GM23338 (cell line): Measurements from ENCODE around the gene KRT38. TPM values are rescaled to one million over a fixed set of nuclear protein-coding genes. Genes with fewer than 3 reads are reported as not detected.

Experiments
- ATAC-seq: fragments of 200-7000 bp; cut with Tn5 transposase; 3 replicates; pipeline ENCODE4 v1.9.1; 2020
- DNase-seq: peaks from one replicate; pipeline ENCODE4 v3.0.0-alpha.2; 2015; ENCODE audit warnings: low spot score
- H2AFZ ChIP-seq: fragments of 200-600 bp; sonication (generic); 2 replicates; pipeline ENCODE4 v1.8.0; 2016; ENCODE audit warnings: antibody characterized with exemption, mild to moderate bottlenecking, moderate library complexity
- H3F3A ChIP-seq: fragments of 200-600 bp; sonication (generic); replicated peaks from 2 replicates; pipeline ENCODE4 v1.8.0; 2017; ENCODE audit warnings: antibody characterized with exemption, mixed run types, low read depth
- H3K27ac ChIP-seq: fragments of 200-600 bp; sonication (generic); 2 replicates; pipeline ENCODE4 v1.6.1; 2016; ENCODE audit warnings: low read depth
- H3K27me3 ChIP-seq: fragments of 200-600 bp; sonication (generic); 2 replicates; pipeline ENCODE4 v1.8.0; 2016; ENCODE audit warnings: mild to moderate bottlenecking, mixed run types, moderate library complexity; ENCODE audit not compliant: insufficient read depth
- H3K36me3 ChIP-seq: fragments of 200-600 bp; sonication (generic); 2 replicates; pipeline ENCODE4 v1.8.0; 2016; ENCODE audit warnings: mild to moderate bottlenecking; ENCODE audit not compliant: insufficient read depth
- H3K4me1 ChIP-seq: fragments of 200-600 bp; sonication (generic); 2 replicates; pipeline ENCODE4 v1.8.0; 2016; ENCODE audit warnings: mild to moderate bottlenecking, moderate library complexity; ENCODE audit not compliant: insufficient read depth
- H3K4me2 ChIP-seq: fragments of 200-600 bp; sonication (generic); 2 replicates; pipeline ENCODE4 v1.7.1; 2017; ENCODE audit warnings: mixed run types
- H3K4me3 ChIP-seq: fragments of 200-600 bp; sonication (generic); 2 replicates; pipeline ENCODE4 v1.6.1; 2016; ENCODE audit warnings: mixed run types
- H3K79me2 ChIP-seq: fragments of 200-600 bp; sonication (generic); replicated peaks from 2 replicates; pipeline ENCODE4 v1.8.0; 2017; ENCODE audit warnings: mild to moderate bottlenecking; ENCODE audit not compliant: insufficient read depth
- H3K9me2 ChIP-seq: fragments of 200-600 bp; sonication (generic); 2 replicates; pipeline ENCODE4 v1.8.0; 2017; ENCODE audit not compliant: insufficient read depth
- H4K20me1 ChIP-seq: fragments of 200-600 bp; sonication (generic); replicated peaks from 2 replicates; pipeline ENCODE4 v1.8.0; 2017; ENCODE audit warnings: mild to moderate bottlenecking; ENCODE audit not compliant: insufficient read depth
- H3K27ac Mint-ChIP-seq: 2 replicates; pipeline ENCODE4 v1.8.0; 2020; ENCODE audit warnings: inconsistent platforms, mild to moderate bottlenecking, moderate library complexity, mixed read lengths
- H3K27me3 Mint-ChIP-seq: 3 replicates; pipeline ENCODE4 v1.8.0; 2022; ENCODE audit warnings: low read depth, mild to moderate bottlenecking, moderate library complexity, mixed read lengths, inconsistent platforms; ENCODE audit not compliant: insufficient read depth, poor library complexity
- H3K36me3 Mint-ChIP-seq: 3 replicates; pipeline ENCODE4 v1.8.0; 2021; ENCODE audit warnings: low read depth, mild to moderate bottlenecking, inconsistent platforms, moderate library complexity, mixed read lengths
- H3K4me1 Mint-ChIP-seq: 3 replicates; pipeline ENCODE4 v1.8.0; 2020; ENCODE audit warnings: mild to moderate bottlenecking, inconsistent platforms, mixed read lengths
- H3K4me3 Mint-ChIP-seq: 3 replicates; pipeline ENCODE4 v1.8.0; 2021; ENCODE audit warnings: moderate library complexity, mild to moderate bottlenecking, inconsistent platforms, mixed read lengths
- H3K9me3 Mint-ChIP-seq: 3 replicates; pipeline ENCODE4 v1.8.0; 2020; ENCODE audit warnings: moderate library complexity, mild to moderate bottlenecking, inconsistent platforms, mixed read lengths
- CREB1 ChIP-seq: fragments of 250-450 bp; sonication (Bioruptor Pico); IDR thresholded peaks from 2 replicates; pipeline ENCODE4 v1.5.0; 2020; ENCODE audit warnings: low read depth, mild to moderate bottlenecking, moderate library complexity
- EZH2 ChIP-seq: fragments of 200-600 bp; sonication (generic); IDR thresholded peaks from one replicate; pipeline ENCODE4 v1.8.0; 2017; ENCODE audit warnings: antibody characterized with exemption, mild to moderate bottlenecking, low read depth; ENCODE audit not compliant: unreplicated experiment
- EZH2phosphoT487 ChIP-seq: fragments of 200-600 bp; sonication (generic); IDR thresholded peaks from one replicate; pipeline ENCODE4 v1.8.1; 2018; ENCODE audit warnings: antibody characterized with exemption; ENCODE audit not compliant: unreplicated experiment
- JUNB ChIP-seq: IDR thresholded peaks from one replicate; pipeline ENCODE4 v1.6.1; 2016; ENCODE audit warnings: antibody characterized with exemption; ENCODE audit not compliant: unreplicated experiment
- NANOG ChIP-seq: IDR thresholded peaks from 2 replicates; pipeline ENCODE4 v1.6.1; 2016; ENCODE audit warnings: antibody characterized with exemption, borderline replicate concordance
- POLR2AphosphoS5 ChIP-seq: IDR thresholded peaks from 2 replicates; pipeline ENCODE4 v1.6.1; 2016; ENCODE audit warnings: antibody characterized with exemption, low read depth
- STAT1 ChIP-seq: IDR thresholded peaks from one replicate; pipeline ENCODE4 v1.6.1; 2016; ENCODE audit warnings: antibody characterized with exemption; ENCODE audit not compliant: unreplicated experiment
- ZNF331 ChIP-seq: fragments of 250-450 bp; sonication (Bioruptor Pico); IDR thresholded peaks from 2 replicates; pipeline ENCODE4 v1.5.0; 2020; ENCODE audit warnings: low read depth, mild to moderate bottlenecking, moderate library complexity
- polyA plus RNA-seq: library from polyadenylated mRNA; unstranded; fragments of >200 nt; fragmentation: Nextera tagmentation; extraction: Ambion mirVana; gene quantifications from 2 replicates; pipeline ENCODE4 v1.2.1, GENCODE V29; 2016
- total RNA-seq: library from RNA; depleted of rRNA; stranded (reverse); fragments of >200 nt; shearing (Covaris generic); gene quantifications from 2 replicates; pipeline ENCODE4 v1.2.3, GENCODE V29; 2014
- TF ChIP-seq, protein P1 (sequence below): fragments of 250-450 bp; sonication (Bioruptor Pico); IDR thresholded peaks from 2 replicates; pipeline ENCODE4 v1.5.0; 2020; ENCODE audit warnings: mild to moderate bottlenecking, moderate library complexity
- TF ChIP-seq, protein P2 (sequence below): IDR thresholded peaks from 2 replicates; pipeline ENCODE4 v1.6.1; 2016; ENCODE audit warnings: antibody characterized with exemption
- TF ChIP-seq, protein P3 (sequence below): IDR thresholded peaks from one replicate; pipeline ENCODE4 v1.6.1; 2018; ENCODE audit warnings: antibody characterized with exemption; ENCODE audit not compliant: unreplicated experiment
- TF ChIP-seq, protein P4 (sequence below), 2 experiments: fragments of 200-600 bp in 1 of 2; sonication (generic) in 1 of 2; conservative IDR thresholded peaks; 2 replicates each; pipeline versions ENCODE4 v1.5.1 to v1.6.1; 2016 to 2017; ENCODE audit warnings: antibody characterized with exemption in 2 of 2, low read depth in 2 of 2, mild to moderate bottlenecking in 2 of 2, moderate library complexity in 1 of 2

KRT38 gene
- total and polyA plus RNA-seq, 2 experiments from 2014 or later, result not detected

DNA sequence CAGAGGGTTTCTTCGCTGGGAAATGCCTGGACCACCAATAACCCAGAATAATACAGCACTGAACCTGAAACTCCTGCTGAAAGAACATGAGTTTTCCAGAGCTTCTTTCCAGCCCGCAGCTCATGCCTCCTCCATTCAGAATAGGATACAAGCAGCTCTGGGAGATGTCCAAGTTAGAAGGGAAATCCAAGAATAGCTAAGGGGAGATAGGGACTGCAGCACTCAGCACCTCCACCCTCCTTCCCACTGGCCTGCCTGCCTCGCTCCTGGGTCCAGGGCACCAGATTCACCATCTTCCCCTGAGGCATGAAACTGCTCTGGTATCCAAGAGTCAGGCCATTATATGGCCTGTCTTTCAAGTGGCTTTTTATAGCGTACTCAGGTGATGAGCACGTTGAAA, 47.5 kb downstream of the KRT38 start:
- Histone ChIP-seq H3F3A (no peaks in the 10 kb centered on the region), H3K4me1 (no peaks in the 10 kb centered on the region), H3K36me3 (no peaks in the 10 kb centered on the region), H3K79me2 (no peaks in the 10 kb centered on the region), H3K4me3 (no peak overlapping the region), H2AFZ (no peak overlapping the region), H3K27me3 (no peaks in the 10 kb centered on the region), H3K4me2 (no peak overlapping the region), H4K20me1 (no peaks in the 10 kb centered on the region), H3K27ac (no peak overlapping the region), H3K9me2 (peaks cover 9% of the 10 kb centered on the region)
- H3K27ac Mint-ChIP-seq, result no peak overlapping the region
- no peak for ATAC-seq
- no peak for DNase-seq
- no peaks in the 10 kb centered on the region for H3K9me3 Mint-ChIP-seq
- no peaks in the 10 kb centered on the region for H3K27me3 Mint-ChIP-seq
- TF ChIP-seq, protein P1, sequence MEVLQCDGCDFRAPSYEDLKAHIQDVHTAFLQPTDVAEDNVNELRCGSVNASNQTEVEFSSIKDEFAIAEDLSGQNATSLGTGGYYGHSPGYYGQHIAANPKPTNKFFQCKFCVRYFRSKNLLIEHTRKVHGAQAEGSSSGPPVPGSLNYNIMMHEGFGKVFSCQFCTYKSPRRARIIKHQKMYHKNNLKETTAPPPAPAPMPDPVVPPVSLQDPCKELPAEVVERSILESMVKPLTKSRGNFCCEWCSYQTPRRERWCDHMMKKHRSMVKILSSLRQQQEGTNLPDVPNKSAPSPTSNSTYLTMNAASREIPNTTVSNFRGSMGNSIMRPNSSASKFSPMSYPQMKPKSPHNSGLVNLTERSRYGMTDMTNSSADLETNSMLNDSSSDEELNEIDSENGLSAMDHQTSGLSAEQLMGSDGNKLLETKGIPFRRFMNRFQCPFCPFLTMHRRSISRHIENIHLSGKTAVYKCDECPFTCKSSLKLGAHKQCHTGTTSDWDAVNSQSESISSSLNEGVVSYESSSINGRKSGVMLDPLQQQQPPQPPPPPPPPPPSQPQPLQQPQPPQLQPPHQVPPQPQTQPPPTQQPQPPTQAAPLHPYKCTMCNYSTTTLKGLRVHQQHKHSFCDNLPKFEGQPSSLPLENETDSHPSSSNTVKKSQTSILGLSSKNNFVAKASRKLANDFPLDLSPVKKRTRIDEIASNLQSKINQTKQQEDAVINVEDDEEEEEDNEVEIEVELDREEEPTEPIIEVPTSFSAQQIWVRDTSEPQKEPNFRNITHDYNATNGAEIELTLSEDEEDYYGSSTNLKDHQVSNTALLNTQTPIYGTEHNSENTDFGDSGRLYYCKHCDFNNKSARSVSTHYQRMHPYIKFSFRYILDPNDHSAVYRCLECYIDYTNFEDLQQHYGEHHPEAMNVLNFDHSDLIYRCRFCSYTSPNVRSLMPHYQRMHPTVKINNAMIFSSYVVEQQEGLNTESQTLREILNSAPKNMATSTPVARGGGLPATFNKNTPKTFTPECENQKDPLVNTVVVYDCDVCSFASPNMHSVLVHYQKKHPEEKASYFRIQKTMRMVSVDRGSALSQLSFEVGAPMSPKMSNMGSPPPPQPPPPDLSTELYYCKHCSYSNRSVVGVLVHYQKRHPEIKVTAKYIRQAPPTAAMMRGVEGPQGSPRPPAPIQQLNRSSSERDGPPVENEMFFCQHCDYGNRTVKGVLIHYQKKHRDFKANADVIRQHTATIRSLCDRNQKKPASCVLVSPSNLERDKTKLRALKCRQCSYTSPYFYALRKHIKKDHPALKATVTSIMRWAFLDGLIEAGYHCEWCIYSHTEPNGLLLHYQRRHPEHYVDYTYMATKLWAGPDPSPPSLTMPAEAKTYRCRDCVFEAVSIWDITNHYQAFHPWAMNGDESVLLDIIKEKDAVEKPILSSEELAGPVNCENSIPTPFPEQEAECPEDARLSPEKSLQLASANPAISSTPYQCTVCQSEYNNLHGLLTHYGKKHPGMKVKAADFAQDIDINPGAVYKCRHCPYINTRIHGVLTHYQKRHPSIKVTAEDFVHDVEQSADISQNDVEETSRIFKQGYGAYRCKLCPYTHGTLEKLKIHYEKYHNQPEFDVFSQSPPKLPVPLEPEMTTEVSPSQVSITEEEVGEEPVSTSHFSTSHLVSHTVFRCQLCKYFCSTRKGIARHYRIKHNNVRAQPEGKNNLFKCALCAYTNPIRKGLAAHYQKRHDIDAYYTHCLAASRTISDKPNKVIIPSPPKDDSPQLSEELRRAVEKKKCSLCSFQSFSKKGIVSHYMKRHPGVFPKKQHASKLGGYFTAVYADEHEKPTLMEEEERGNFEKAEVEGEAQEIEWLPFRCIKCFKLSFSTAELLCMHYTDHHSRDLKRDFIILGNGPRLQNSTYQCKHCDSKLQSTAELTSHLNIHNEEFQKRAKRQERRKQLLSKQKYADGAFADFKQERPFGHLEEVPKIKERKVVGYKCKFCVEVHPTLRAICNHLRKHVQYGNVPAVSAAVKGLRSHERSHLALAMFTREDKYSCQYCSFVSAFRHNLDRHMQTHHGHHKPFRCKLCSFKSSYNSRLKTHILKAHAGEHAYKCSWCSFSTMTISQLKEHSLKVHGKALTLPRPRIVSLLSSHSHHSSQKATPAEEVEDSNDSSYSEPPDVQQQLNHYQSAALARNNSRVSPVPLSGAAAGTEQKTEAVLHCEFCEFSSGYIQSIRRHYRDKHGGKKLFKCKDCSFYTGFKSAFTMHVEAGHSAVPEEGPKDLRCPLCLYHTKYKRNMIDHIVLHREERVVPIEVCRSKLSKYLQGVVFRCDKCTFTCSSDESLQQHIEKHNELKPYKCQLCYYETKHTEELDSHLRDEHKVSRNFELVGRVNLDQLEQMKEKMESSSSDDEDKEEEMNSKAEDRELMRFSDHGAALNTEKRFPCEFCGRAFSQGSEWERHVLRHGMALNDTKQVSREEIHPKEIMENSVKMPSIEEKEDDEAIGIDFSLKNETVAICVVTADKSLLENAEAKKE (CRISPR knock-in tag), result no peak
- TF ChIP-seq POLR2AphosphoS5 (no peak), JUNB (no peak), STAT1 (no peak), NANOG (no peak), EZH2phosphoT487 (no peak), EZH2 (no peak), ZNF331 (CRISPR knock-in tag) (no peak), CREB1 (CRISPR knock-in tag) (no peak)
- TF ChIP-seq, protein P2, sequence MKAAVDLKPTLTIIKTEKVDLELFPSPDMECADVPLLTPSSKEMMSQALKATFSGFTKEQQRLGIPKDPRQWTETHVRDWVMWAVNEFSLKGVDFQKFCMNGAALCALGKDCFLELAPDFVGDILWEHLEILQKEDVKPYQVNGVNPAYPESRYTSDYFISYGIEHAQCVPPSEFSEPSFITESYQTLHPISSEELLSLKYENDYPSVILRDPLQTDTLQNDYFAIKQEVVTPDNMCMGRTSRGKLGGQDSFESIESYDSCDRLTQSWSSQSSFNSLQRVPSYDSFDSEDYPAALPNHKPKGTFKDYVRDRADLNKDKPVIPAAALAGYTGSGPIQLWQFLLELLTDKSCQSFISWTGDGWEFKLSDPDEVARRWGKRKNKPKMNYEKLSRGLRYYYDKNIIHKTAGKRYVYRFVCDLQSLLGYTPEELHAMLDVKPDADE, result no peak
- TF ChIP-seq, protein P3, sequence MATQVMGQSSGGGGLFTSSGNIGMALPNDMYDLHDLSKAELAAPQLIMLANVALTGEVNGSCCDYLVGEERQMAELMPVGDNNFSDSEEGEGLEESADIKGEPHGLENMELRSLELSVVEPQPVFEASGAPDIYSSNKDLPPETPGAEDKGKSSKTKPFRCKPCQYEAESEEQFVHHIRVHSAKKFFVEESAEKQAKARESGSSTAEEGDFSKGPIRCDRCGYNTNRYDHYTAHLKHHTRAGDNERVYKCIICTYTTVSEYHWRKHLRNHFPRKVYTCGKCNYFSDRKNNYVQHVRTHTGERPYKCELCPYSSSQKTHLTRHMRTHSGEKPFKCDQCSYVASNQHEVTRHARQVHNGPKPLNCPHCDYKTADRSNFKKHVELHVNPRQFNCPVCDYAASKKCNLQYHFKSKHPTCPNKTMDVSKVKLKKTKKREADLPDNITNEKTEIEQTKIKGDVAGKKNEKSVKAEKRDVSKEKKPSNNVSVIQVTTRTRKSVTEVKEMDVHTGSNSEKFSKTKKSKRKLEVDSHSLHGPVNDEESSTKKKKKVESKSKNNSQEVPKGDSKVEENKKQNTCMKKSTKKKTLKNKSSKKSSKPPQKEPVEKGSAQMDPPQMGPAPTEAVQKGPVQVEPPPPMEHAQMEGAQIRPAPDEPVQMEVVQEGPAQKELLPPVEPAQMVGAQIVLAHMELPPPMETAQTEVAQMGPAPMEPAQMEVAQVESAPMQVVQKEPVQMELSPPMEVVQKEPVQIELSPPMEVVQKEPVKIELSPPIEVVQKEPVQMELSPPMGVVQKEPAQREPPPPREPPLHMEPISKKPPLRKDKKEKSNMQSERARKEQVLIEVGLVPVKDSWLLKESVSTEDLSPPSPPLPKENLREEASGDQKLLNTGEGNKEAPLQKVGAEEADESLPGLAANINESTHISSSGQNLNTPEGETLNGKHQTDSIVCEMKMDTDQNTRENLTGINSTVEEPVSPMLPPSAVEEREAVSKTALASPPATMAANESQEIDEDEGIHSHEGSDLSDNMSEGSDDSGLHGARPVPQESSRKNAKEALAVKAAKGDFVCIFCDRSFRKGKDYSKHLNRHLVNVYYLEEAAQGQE, result no peak
- TF ChIP-seq, protein P4, sequence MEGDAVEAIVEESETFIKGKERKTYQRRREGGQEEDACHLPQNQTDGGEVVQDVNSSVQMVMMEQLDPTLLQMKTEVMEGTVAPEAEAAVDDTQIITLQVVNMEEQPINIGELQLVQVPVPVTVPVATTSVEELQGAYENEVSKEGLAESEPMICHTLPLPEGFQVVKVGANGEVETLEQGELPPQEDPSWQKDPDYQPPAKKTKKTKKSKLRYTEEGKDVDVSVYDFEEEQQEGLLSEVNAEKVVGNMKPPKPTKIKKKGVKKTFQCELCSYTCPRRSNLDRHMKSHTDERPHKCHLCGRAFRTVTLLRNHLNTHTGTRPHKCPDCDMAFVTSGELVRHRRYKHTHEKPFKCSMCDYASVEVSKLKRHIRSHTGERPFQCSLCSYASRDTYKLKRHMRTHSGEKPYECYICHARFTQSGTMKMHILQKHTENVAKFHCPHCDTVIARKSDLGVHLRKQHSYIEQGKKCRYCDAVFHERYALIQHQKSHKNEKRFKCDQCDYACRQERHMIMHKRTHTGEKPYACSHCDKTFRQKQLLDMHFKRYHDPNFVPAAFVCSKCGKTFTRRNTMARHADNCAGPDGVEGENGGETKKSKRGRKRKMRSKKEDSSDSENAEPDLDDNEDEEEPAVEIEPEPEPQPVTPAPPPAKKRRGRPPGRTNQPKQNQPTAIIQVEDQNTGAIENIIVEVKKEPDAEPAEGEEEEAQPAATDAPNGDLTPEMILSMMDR (conservative IDR thresholded peaks at IDR 0.05; ENCODE audit: low read depth in 2 of 2), result no peak
- no peaks in the 10 kb centered on the region for H3K36me3 Mint-ChIP-seq
- H3K4me1 Mint-ChIP-seq, result no peaks in the 10 kb centered on the region
- no peak overlapping the region for H3K4me3 Mint-ChIP-seq
